BE2C (cell line): ENCODE measurements around the gene KRTAP5-8.
A peak's percentile ranks its signal among the peaks of the same experiment; 100 is the strongest.

Experiments
- DNase-seq: peaks from one replicate; pipeline ENCODE4 v3.0.0-alpha.2; 2020
- H3K27me3 ChIP-seq: fragments of 250-450 bp; sonication (Bioruptor Pico); 2 replicates; pipeline ENCODE4 v1.5.1; 2020; ENCODE audit warnings: mild to moderate bottlenecking
- H3K36me3 ChIP-seq: fragments of 250-450 bp; sonication (Bioruptor Pico); 2 replicates; pipeline ENCODE4 v1.5.1; 2020; ENCODE audit warnings: mild to moderate bottlenecking
- H3K4me1 ChIP-seq: fragments of 250-450 bp; sonication (Bioruptor Pico); 2 replicates; pipeline ENCODE4 v1.5.1; 2020
- H3K4me3 ChIP-seq: 2 replicates; pipeline ENCODE4 v1.5.1; 2011; ENCODE audit warnings: low read depth, low read length
- H3K9me3 ChIP-seq: fragments of 250-450 bp; sonication (Bioruptor Pico); 2 replicates; pipeline ENCODE4 v1.5.1; 2020
- CTCF ChIP-seq: IDR thresholded peaks from 2 replicates; pipeline ENCODE4 v1.5.1; 2012; ENCODE audit warnings: mild to moderate bottlenecking, low read depth, low read length

KRTAP5-8 gene

GRCh38 chr11:71500601-71501021 is 37.2 kb upstream of the KRTAP5-8 start:
- Histone ChIP-seq H3K36me3 (no peaks in the 10 kb centered on the region; the same call in 1 of the 2 replicates), H3K27me3 (no peaks in the 10 kb centered on the region), H3K9me3 (no peaks in the 10 kb centered on the region), H3K4me1 (peaks cover 30% of the 10 kb centered on the region), H3K4me3 (no peak overlapping the region)
- no peak for DNase-seq
- TF ChIP-seq CTCF, result no peak

- Histone ChIP-seq H3K27me3 (no peaks in the 10 kb centered on the region), H3K4me1 (peaks cover 37% of the 10 kb centered on the region), H3K4me3 (no peak overlapping the region), H3K36me3 (no peaks in the 10 kb centered on the region; the same call in 1 of the 2 replicates), H3K9me3 (no peaks in the 10 kb centered on the region)
- no peak for TF ChIP-seq CTCF
- DNase-seq, result no peak
Observed at GRCh38 chr11:71501071-71501985, 36.5 kb upstream of the KRTAP5-8 start.

- no peaks in the 10 kb centered on the region for H3K27me3 ChIP-seq
- no peak for DNase-seq
- H3K9me3 ChIP-seq, result no peaks in the 10 kb centered on the region
- TF ChIP-seq CTCF, result no peak
- peaks cover 39% of the 10 kb centered on the region for H3K4me1 ChIP-seq
- H3K4me3 ChIP-seq, result no peak overlapping the region
- H3K36me3 ChIP-seq, result no peaks in the 10 kb centered on the region; the same call in 1 of the 2 replicates
Observed at GRCh38 chr11:71502026-71502425, 35.8 kb upstream of the KRTAP5-8 start.

GRCh38 chr11:71502871-71503435 is 34.9 kb upstream of the KRTAP5-8 start:
- DNase-seq, result no peak
- Histone ChIP-seq H3K4me1 (peaks cover 39% of the 10 kb centered on the region), H3K27me3 (no peaks in the 10 kb centered on the region), H3K36me3 (no peaks in the 10 kb centered on the region; the same call in 1 of the 2 replicates), H3K4me3 (no peak overlapping the region), H3K9me3 (no peaks in the 10 kb centered on the region)
- no peak for TF ChIP-seq CTCF

GRCh38 chr11:71504531-71504930 is 33.3 kb upstream of the KRTAP5-8 start:
- H3K9me3 ChIP-seq, result no peaks in the 10 kb centered on the region
- H3K27me3 ChIP-seq, result no peaks in the 10 kb centered on the region

More at GRCh38 chr11:71504531-71504930, 33.3 kb upstream of the KRTAP5-8 start:
- Histone ChIP-seq H3K4me1 (peaks cover 34% of the 10 kb centered on the region), H3K4me3 (0 out of 2 replicates have a peak overlapping the region, but pooled peaks have one; percentile 1), H3K36me3 (no peaks in the 10 kb centered on the region; the same call in 1 of the 2 replicates)
- TF ChIP-seq CTCF, result no peak
- DNase-seq, result peak; percentile 59
